ENCODE data around the gene CORT.

CORT gene

DNA sequence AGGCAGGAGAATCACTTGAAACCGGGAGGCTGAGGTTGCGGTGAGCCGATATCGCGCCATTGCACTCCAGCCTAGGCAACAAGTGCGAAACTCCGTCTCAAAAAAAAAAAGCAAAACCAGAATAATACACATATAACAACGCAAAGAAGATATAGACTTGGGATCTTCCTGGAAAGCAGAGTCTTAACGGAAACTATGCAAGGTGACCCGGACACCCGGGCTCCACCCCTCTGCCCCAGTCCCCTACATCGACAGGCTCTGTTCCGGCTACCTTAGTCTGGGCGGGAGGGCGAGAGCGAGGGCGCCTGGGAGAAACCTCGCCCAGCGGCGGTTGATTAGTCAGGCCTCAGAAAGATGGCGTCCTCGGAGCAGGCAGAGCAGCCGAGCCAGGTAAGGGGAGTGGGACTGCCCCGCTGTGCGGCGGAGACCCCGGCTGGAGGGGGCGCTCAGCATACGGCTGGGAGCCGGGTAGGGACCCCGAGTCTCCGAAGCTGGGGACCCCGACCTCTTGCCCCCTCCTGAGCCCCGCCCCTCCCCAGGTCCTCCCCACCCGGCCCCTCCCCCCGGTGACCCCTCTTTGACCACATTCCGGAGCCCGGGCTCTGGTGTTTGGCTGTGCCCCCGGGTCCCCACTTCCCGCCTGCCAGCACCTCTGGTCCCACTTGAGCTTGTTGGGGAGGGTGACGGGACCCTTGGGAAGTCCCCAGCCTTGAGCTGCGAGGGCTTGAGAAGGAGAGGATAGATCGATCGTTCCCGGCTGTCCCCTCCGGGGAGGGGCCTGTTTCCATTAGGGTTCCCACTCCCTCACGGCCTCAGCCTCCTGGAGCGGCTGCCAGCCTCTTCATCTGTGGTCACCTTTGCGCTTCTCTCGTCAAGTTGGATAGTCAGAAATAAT lies 25.0 kb downstream of the CORT start, which contains the start of gene PEX14:
TSS of gene PEX14 (plus strand) at position 338 of the 895 bp plus-strand sequence. CDS start at position 355, 17 bp downstream.
- peak; percentile 74 to 79 for DNase-seq (ENCODE audit: low read depth in 2 of 2)

DNA sequence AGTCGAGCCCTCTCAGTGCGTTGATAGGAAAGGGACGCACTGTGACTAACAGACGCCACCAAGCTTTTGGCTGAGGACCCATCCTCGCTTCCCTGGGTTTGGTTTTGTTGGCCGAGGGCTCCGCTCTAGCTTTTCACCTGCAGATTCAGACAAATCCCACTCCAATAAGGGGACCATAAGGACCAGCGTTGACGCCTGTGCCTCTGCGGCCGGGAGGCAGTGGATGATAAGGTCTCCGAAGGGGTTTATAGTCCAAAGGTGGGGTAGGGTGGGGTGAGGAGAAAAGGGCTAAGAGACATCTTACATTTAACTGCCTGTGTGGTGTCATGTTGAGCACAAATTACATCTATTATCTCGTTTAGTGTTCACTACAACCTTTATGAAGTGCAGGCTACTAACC lies 25.7 kb downstream of the CORT start:
- DNase-seq (ENCODE audit: low read depth in 2 of 2), result no peak

DNA sequence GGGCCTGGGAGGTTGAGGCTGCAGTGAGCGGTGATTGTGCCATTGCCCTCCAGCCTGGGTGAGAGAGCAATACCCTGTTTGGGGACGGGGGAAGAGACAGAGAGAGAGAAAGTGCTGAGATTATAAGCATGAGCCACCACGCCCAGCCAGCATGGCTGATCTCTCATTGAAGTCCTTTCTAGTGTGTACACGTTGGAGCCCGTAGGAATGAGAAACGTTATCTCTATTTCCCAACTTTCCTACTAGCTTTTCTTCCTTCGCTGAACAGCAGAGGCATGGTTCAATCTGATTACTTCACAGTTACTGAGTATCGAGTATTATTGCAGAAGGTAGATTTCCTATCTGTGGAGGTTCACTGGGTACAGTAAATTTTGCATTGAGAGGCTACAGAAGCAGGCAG lies 29.5 kb downstream of the CORT start:
- no peak for DNase-seq (ENCODE audit: low read depth in 2 of 2)

DNA sequence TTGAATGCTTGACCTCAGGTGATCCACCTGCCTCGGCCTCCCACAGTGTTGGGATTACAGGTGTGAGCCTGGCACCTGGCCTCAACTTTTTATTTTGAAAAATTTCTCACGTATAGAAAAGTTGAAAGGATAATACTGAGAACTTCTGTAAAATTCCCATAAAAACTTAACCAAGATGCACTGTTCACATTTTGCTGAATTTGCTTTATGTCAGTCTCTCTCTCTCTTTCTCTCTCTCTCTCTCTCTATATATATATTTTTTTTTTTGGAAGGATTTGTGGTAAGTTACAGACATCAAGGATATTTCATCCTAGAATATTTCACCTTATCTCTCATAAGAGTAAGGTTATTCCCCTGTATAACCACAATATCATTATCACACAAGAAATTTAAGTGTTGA lies 30.8 kb downstream of the CORT start:
- DNase-seq (ENCODE audit: low read depth in 2 of 2), result no peak

DNA sequence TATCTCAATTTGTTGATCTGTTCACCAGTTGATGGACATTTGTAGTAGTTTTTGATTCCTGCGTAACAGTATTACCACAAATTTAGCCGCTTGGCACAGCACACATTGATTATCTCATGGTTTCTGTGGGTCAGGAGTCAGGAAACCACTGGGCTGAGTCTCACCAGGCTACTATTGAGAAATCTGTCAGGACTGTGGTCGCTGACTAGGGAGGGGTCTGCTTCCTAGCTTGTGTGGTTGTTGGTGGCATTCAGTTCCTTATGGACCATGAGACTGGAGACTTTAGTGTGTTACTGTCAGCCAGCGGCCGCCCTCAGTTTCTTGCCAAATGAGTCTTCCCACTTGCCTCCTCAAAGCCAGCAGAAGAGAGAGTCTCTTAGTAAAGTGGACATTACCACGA lies 34.7 kb downstream of the CORT start:
- DNase-seq (ENCODE audit: low read depth in 2 of 2), result no peak

DNA sequence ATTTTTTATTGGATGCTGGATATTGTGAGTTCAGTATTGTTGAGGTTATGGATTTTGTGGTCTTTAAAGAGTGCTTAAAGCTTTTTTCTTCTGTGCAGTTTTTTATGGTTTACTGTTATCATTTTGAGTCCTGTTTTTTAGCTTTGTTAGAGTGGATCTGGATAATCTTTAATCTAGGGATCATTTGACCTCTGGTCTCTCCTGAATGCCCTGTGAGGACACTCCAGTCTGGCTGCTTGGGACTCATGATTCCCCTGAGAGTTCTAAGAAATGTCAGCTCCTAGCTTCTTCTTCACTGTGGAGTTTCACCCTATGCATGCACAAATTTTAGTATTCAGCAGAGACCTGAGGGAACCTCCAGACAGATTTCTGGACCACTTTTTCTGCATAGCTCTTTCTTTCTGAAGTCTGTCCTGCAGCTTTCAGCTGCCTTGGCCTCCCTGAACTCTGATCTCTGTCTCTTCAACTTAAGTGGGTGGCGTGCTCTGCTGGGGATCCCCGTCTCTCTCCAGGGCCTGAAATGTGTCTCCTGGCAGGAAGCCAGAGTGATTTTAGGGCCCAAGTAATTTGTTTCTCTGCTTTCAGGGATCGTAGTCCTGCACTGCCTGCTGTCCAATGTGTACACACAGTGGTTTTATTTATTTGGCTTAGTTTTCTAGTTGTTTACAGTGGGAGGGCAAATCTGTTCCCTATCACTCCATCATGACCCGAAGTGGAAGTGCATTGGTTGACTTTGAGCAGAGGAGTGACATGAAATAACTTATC lies 39.6 kb downstream of the CORT start:
- no peak for DNase-seq (ENCODE audit: low read depth in 2 of 2)

DNA sequence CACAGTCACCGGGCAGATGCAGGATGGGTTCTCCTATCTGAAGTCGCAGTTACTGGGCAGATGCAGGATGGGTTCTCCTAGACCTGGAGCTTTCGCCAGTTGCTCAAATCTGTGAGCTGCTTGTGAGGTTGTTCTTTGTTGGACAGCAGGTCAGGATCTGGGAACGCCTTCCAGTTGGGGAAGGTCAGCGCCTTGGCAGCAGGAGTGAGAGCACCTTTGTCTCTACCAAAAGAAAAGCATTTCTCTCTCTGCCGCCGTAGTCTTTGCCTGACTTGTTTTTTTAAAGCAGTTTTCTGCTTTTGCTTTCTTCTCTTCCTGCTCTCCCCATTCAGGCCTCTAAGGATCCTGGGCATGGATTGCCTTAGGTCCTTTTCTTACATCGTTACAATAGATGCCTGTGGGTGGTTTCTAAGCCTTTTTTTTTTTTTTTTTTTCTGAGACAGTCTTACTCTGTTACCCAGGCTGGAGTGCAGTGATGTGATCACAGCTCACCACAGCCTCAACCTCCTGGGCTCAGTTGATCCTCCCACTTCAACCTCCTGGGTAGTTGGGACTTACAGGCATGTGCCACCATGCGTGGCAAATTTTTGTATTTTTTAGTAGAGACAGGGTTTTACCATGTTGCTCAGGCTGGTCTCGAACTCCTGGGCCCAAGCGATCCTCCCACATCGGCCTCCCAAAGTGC lies 40.6 kb downstream of the CORT start:
- DNase-seq (ENCODE audit: low read depth in 2 of 2), result no peak

DNA sequence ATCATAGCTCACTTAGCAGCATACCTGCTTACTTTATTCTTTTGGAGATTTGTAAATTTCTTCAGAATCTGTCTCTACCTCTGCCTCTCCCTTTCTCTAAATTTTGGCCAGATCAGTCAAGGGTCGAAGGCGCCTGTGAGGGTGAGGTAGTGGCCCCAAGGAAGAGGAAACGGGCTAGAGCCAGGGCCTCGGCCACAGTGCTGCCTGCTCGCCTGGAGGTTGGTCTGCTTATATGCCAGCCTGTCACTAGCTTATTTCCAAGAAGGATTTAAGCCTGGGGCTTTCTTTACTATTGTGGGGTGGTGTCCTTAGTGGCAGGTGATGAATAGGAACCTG lies 44.6 kb downstream of the CORT start:
- no peak for DNase-seq (ENCODE audit: low read depth in 2 of 2)

DNA sequence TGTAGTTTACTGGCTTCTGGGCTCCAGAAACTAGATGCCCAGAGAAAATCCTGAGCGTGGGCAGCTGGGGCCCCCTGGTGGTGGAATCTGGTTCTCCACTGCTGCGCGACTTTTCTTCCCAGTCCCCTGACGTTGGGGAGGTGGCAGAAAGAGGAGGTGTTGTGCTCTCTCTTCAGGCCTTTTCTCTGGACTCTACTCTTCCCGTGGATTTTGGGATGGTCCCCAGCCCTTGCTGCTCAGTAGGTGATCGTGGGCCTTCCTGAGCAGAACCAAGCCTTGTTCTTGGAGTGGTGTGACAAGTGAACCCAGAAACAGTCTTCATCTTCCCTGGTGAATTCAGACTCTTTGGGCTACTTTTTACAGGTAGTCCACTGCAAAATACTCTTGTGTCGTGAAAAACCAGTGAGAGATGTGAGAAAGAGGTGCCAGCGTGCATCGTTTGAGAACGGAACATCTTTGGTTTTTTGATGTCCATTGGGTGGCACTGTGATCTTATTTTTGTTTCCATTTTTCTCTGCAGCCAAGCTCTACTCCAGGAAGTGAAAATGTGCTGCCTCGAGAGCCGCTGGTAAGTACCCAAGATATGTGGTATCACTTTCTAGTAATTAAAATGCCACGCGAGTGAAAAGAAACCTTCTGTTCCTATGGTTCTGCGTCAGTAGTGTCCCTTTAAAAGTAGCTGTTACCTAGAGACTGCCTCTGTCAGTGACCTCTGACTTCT lies 45.1 kb downstream of the CORT start:
- DNase-seq (ENCODE audit: low read depth in 2 of 2), result peak; percentile 74 to 78

DNA sequence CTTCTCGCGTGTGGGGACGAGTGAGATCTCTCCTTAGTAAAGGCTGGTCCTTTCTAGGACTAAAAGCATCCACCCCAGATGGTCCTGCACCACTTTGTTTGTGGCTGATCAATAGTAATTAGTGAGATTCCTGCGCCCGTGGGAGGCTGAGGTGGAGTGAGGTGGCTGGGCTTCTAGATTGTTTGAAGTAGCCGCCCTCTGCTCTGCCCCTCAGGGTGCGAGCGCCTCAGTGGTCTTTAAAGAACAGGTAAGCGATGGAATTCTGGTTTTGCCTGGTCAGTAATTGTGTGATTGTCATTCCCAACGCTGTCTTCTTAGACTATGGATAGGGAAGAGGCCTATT lies 45.6 kb downstream of the CORT start:
- no peak for DNase-seq (ENCODE audit: low read depth in 2 of 2)

DNA sequence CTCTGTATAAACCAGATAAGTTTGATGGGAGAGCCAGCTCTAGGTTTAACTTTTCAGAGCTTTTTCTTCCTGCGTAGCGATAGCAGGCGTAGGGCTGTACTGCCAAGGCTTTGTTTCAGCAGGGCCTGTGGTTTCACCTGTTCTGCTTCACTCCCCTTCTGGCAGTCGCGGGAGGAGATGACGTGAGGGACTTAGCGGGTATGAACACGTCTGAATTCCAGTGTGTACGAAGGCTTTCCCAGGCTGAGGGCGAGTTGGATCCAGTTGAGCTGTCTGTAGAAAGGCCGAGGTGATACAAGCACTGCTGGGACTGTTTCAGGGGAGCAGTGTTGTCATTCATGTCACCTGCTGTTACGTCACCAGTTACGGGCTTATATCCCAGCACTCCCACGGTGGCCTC lies 46.1 kb downstream of the CORT start:
- no peak for DNase-seq (ENCODE audit: low read depth in 2 of 2)

DNA sequence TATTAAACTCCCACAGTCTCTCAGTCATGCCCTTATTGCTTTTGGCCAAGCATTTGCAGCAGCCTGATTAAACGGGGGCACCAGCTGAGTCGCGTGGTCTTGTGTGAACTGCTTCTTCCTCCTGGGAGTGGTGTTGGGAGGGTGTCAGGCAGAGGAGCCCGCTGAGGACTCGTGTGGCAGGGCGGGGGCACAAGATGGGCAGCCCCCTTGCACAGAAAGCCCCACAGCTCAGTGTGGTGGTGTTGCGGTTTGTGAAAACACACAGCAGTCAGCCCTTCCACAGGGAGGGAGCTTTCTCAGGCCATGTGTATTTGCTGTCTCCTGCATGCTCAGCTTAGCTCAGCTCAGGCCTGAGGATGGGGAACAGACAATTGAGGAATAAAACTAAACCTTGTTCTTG lies 47.3 kb downstream of the CORT start:
- no peak for DNase-seq (ENCODE audit: low read depth in 2 of 2)

DNA sequence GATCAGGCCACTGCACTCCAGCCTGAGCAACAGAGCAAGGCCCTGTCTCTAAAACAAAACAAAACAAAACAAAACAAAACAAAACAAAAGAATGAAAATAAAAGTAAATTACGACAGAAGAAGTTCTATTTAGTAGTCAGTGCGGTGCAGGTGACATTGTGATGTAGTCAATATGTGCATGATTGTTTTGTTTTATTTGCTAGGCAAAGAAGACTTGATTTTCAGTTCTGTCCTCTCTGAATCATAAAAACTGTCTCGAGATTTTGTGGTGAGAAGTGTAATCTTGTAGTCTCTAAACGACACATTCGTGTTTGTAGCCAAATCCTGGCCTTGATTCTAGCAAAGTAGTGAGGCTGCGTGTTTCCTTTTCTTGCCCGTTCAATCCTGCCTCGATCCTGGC lies 48.4 kb downstream of the CORT start:
- no peak for DNase-seq (ENCODE audit: low read depth in 2 of 2)
